ENCODE results near the gene ANKS1A.

DNA sequence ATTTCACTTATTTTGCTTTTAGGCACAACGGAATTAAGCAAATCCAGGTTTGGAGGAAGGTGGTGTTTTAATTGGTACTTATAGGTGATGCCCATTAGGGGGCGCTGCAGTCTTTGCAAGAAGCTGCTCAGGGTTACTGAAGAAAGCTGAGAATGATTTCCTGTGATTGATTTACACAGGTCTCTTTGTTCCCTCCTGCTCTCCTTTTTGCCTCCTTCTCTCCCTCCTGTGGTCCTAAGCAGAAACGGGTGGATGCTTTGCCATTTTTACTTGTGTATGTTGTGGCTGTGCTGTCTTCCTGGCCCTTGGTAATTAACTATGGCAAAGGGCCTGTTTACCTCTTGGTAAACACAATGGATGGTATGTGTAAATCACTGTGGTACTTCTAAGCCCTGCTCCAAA lies 97.8 kb downstream of the ANKS1A start:
- TF ChIP-seq, protein P1, sequence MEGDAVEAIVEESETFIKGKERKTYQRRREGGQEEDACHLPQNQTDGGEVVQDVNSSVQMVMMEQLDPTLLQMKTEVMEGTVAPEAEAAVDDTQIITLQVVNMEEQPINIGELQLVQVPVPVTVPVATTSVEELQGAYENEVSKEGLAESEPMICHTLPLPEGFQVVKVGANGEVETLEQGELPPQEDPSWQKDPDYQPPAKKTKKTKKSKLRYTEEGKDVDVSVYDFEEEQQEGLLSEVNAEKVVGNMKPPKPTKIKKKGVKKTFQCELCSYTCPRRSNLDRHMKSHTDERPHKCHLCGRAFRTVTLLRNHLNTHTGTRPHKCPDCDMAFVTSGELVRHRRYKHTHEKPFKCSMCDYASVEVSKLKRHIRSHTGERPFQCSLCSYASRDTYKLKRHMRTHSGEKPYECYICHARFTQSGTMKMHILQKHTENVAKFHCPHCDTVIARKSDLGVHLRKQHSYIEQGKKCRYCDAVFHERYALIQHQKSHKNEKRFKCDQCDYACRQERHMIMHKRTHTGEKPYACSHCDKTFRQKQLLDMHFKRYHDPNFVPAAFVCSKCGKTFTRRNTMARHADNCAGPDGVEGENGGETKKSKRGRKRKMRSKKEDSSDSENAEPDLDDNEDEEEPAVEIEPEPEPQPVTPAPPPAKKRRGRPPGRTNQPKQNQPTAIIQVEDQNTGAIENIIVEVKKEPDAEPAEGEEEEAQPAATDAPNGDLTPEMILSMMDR (conservative IDR thresholded peaks at IDR 0.05; ENCODE audit: low read length) = peak; percentile 92
- TF ChIP-seq EZH2phosphoT487 (IDR thresholded peaks at IDR 0.05; ENCODE audit: borderline replicate concordance) = no peak

Data from Loucy (cell line).